ENCODE results near the gene RRP8. TPM values are rescaled to one million over a fixed set of nuclear protein-coding genes. Genes with fewer than 3 reads are reported as not detected.

The RRP8 gene
- total and polyA plus RNA-seq, 2 donors from 2014 or later = 23.4 to 29.8 TPM

DNA sequence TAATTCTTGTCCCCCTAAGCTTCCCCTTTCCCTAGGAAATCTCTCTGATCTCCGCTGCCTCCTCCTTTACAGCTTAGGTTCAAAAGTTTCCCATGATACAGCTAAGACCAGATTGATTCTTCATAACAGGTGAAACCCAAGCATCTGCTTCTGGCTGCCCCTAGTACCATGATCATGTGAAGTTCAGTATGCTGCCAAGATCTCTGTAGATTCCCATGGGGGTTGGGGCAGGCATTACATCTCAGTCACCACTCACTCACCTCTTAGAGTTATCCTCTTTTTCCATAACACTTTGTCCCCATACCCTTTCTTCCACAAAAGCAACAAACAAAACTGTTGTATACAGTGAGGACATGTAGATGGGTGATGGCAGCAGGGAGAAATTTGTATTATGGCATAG is 44.0 kb downstream of the RRP8 start:
- Histone ChIP-seq H3K9ac (ENCODE audit: low read length in 3 of 3) (no peak overlapping the region), H3K27me3 (ENCODE audit: control insufficient read depth, insufficient read depth, low read length) (no peaks in the 10 kb centered on the region), H3K4me1 (ENCODE audit: control insufficient read depth in 2 of 3, insufficient read depth in 2 of 3, low read depth in 1 of 3, low read length in 3 of 3) (peaks cover 0 to 9% (median 8%) of the 10 kb centered on the region in 3 donors), H3K27ac (ENCODE audit: low read depth in 2 of 2, low read length in 2 of 2) (no peak overlapping the region), H3K9me3 (ENCODE audit: control insufficient read depth in 2 of 3, insufficient read depth in 1 of 3, low read length in 3 of 3) (no peaks in the 10 kb centered on the region), H3K4me3 (ENCODE audit: low read length in 3 of 3) (no peak overlapping the region), H3K36me3 (ENCODE audit: control insufficient read depth in 2 of 3, insufficient read depth in 3 of 3, low read length in 3 of 3) (no peaks in the 10 kb centered on the region)
- TF ChIP-seq, protein P1, sequence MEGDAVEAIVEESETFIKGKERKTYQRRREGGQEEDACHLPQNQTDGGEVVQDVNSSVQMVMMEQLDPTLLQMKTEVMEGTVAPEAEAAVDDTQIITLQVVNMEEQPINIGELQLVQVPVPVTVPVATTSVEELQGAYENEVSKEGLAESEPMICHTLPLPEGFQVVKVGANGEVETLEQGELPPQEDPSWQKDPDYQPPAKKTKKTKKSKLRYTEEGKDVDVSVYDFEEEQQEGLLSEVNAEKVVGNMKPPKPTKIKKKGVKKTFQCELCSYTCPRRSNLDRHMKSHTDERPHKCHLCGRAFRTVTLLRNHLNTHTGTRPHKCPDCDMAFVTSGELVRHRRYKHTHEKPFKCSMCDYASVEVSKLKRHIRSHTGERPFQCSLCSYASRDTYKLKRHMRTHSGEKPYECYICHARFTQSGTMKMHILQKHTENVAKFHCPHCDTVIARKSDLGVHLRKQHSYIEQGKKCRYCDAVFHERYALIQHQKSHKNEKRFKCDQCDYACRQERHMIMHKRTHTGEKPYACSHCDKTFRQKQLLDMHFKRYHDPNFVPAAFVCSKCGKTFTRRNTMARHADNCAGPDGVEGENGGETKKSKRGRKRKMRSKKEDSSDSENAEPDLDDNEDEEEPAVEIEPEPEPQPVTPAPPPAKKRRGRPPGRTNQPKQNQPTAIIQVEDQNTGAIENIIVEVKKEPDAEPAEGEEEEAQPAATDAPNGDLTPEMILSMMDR (IDR thresholded peaks at IDR 0.05; ENCODE audit: borderline replicate concordance, extremely low read depth, insufficient read depth) = no peak
- intact Hi-C loops (cut with DNase I) = no loop called here
- DNase-seq (no peak), FAIRE-seq (no peak)

DNA sequence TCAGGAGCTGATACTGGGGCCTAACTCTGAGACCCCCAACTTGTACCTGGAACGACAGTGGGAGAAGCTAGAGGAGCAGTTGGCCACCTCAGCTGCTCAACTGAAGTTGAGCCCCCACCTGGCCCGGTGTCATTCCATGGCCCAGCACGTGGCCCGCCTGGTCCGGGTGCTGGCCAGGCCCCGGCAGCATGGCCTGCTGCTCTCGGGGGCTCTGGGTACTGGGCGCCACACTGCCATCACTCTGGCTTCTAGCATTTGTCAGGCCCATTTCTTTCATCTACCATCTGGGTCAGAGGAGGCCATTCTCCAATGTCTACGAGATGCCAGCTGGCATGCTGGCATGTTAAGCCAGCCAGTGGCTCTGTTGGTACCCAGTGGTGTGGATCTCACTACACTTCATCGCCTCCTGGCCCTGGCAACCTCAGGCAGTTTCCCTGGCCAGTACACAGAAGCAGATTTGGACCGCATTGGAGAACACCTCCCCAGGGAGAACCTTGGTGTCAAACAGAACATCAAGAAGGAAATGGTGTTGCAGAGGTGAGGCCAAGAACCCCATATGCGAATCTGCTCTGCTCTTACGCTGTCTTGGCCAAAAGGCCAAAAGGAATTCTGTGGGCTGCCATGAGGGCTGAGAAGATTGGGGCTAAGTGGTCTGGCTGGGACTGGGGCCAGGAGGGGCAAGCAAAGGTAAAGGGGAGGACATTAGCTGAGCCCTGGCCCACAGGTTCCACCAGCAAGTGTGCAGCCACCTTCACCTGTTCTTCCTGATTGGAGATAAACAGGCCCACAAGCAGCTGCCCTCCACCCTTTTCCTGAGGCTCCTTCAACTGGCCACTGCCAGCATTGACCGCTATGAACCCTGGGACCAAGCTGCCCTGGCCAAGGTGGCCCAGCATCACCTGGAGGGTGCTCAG is 45.4 kb downstream of the RRP8 start:
- Histone ChIP-seq H3K9ac (ENCODE audit: low read length in 3 of 3) (no peak overlapping the region), H3K4me3 (ENCODE audit: low read length in 3 of 3) (no peak overlapping the region), H3K4me1 (ENCODE audit: control insufficient read depth in 2 of 3, insufficient read depth in 2 of 3, low read depth in 1 of 3, low read length in 3 of 3) (peaks cover 0 to 9% (median 8%) of the 10 kb centered on the region in 3 donors), H3K27ac (ENCODE audit: low read depth in 2 of 2, low read length in 2 of 2) (no peak overlapping the region), H3K27me3 (ENCODE audit: control insufficient read depth, insufficient read depth, low read length) (no peaks in the 10 kb centered on the region), H3K9me3 (ENCODE audit: control insufficient read depth in 2 of 3, insufficient read depth in 1 of 3, low read length in 3 of 3) (no peaks in the 10 kb centered on the region), H3K36me3 (ENCODE audit: control insufficient read depth in 2 of 3, insufficient read depth in 3 of 3, low read length in 3 of 3) (no peaks in the 10 kb centered on the region)
- DNase-seq = no peak
- intact Hi-C loops (cut with DNase I) = no loop called here
- FAIRE-seq = no peak
- TF ChIP-seq, protein P1 (IDR thresholded peaks at IDR 0.05; ENCODE audit: borderline replicate concordance, extremely low read depth, insufficient read depth) = no peak

DNA sequence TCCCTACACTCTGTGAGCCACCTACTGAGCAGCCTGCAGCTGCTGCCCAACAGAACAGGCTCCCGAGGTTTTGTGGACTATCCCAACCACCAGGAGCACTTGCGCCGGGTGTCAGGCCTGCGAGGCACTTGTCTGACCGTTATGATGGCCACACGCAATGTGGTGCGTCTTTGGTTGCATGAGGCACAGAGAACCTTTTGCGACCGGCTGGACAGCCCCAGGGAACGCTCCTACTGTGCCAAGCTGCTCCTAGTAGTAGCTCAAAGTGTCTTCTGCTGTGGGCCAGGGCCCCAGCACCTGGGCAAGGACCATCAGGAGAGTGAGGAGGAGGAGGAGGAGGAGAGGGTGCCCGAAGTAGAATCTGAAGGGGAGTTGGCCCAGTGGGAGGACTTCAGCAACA is 46.4 kb downstream of the RRP8 start:
- Histone ChIP-seq H3K4me3 (ENCODE audit: low read length in 3 of 3) (no peak overlapping the region), H3K9me3 (ENCODE audit: control insufficient read depth in 2 of 3, insufficient read depth in 1 of 3, low read length in 3 of 3) (no peaks in the 10 kb centered on the region), H3K4me1 (ENCODE audit: control insufficient read depth in 2 of 3, insufficient read depth in 2 of 3, low read depth in 1 of 3, low read length in 3 of 3) (peaks cover 0 to 9% (median 8%) of the 10 kb centered on the region in 3 donors), H3K27me3 (ENCODE audit: control insufficient read depth, insufficient read depth, low read length) (no peaks in the 10 kb centered on the region), H3K27ac (ENCODE audit: low read depth in 2 of 2, low read length in 2 of 2) (peak overlapping the region in 1 of 2 donors; percentile 33), H3K9ac (ENCODE audit: low read length in 3 of 3) (no peak overlapping the region), H3K36me3 (ENCODE audit: control insufficient read depth in 2 of 3, insufficient read depth in 3 of 3, low read length in 3 of 3) (no peaks in the 10 kb centered on the region)
- intact Hi-C loops (cut with DNase I) = no loop called here
- no peak for FAIRE-seq
- TF ChIP-seq, protein P1 (IDR thresholded peaks at IDR 0.05; ENCODE audit: borderline replicate concordance, extremely low read depth, insufficient read depth) = no peak
- DNase-seq = no peak
